NCI-H446 treated with DMSO at 0.1 percent for 48 hours (cell line): ENCODE results near the gene CYB5R3.
"Not testable (repeated sequence)": the region's sequence is repeated elsewhere in the genome, so short reads cannot be mapped to it uniquely, and the experiment has no call there.

Source experiments
- DNase-seq: peaks from one replicate; lab custom pipeline; 2025; lab: John Stamatoyannopoulos, UW

CYB5R3 gene

GRCh38 chr22:42596863-42597530 is 52.2 kb downstream of the CYB5R3 start:
- DNase-seq, result no peak

DNA sequence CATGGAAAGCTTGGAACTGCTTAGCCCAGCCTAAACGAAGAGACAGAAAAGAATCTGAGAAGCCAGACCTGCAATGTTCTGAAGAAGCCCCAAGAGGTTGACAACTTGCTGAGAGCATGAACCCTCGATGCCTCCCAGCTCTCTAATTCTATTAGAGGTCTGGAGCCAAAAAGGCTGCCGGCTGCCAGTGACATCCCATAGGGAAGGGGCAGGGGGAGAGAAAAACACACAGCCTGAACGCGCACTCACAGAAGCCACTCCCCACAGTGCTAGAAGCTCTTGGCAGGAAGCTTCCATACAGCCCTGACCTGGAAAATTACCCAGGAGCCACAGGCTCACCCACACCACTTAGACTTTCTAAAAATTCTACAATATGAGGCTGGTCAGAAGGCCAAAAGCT is 52.9 kb downstream of the CYB5R3 start:
- DNase-seq, result no peak

- DNase-seq, result no peak
Measured at GRCh38 chr22:42595434-42595833, 53.8 kb downstream of the CYB5R3 start.

DNA sequence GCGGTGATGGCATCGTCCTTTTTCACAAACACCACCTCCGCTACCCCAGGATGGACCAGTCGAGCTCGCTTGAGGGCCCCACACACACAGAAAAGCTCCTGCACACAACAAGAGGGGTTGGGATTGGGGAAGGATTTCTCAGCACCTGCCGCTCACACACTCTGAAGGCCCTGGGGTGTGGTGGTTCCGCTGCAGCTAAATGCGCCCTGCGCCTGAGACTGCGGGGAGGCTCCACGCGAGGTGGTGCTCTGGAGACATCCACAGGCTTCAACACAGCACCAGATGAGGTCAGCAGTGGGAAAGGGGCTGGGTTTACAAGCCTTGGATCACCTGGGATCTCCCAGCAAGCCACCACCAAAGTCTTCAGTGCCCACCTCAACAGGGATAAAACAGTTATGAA is 57.2 kb downstream of the CYB5R3 start:
- no peak for DNase-seq

- no peak for DNase-seq
Measured at GRCh38 chr22:42587588-42588175, 61.5 kb downstream of the CYB5R3 start.

DNA sequence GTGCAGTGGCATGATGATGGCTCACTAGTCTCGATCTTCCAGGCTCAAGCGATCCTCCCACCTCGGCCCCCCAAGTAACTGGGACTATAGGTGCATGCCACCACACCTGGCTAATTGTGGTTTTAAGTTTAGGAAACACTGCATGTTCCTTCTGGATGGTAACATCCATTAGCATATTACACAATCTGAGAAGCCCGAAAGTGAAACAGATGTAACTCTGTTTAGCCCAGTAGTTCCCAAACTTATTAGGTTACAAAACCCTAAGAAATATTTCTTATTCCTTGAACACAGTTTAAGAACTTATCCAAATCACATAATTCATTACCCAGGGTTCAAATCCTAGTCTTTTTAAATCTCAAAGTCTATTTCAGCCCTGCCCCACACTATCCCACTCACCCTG is 62.8 kb downstream of the CYB5R3 start:
- DNase-seq, result no peak

- no peak for DNase-seq
Measured at GRCh38 chr22:42585096-42585495, 64.1 kb downstream of the CYB5R3 start.

- no peak for DNase-seq
Measured at GRCh38 chr22:42584364-42584940, 64.7 kb downstream of the CYB5R3 start.

GRCh38 chr22:42582987-42583386 is 66.2 kb downstream of the CYB5R3 start:
- DNase-seq, result no peak

DNA sequence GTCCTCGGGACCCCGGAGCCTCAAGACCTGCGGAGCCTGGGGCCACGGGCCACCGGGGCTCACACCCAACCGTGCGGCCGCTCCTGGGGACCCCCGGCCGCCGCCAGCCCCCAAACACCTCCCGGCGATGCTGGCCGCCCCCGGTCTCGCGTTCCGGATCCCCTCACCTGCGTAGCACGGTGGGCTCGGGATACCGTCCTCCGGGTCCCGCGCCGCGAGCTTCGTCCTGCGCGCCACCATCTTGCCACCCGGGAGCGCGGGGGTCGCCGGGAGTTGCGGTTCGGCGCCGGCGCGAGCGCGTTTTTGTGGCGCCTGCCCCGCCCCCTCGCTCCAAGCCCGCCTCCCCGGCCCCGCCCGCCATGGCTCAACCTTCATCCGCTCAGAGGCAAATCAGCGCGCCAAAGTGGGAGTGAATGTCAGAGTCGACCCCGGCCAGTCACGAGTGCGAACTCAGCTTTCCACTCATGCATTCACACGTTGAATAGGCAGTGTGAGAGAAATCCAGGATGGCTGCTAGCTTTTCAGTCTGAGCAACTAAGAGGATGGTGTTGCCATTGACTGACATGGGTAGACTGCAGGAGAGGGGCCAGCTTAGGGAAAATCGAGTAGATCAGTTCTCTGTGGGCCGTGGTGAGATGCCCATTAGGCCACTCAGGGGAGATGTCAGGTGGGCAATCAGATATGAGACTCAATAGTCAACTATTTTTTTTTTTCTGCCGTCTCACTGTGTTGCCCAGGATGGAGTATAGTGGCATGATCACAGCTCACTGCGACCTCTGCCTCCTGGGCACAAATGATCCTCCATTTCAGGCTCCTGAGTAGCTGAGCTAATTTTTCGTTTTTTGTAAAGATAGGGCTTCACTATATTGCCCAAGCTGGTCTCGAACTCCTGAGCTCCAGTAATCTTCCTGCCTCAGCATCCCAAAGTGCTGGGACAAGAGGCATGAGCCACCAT is 67.2 kb downstream of the CYB5R3 start:
- peak; percentile 34 for DNase-seq

- not testable (repeated sequence) for DNase-seq
Measured at GRCh38 chr22:42581194-42581761, 67.9 kb downstream of the CYB5R3 start.

DNA sequence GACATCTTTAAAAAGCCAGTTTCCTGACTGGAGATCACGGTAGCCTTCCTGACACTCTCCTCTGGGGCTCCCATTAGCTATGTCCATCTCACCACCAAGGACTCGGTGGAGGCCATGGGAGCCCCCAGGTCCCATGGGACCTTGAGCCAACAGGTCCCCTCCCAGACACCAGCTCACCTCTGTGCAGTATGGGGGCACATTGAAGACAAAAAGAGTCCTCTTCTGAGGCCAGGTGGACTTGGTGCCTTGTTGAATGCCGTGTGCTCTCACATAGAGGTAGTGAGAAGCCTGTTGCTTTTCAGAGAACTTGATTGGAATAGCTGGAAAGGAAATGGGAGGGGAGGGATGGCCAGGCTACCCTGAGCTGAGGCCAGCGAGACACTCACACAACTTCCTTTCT is 69.2 kb downstream of the CYB5R3 start:
- DNase-seq, result not testable (repeated sequence)

DNA sequence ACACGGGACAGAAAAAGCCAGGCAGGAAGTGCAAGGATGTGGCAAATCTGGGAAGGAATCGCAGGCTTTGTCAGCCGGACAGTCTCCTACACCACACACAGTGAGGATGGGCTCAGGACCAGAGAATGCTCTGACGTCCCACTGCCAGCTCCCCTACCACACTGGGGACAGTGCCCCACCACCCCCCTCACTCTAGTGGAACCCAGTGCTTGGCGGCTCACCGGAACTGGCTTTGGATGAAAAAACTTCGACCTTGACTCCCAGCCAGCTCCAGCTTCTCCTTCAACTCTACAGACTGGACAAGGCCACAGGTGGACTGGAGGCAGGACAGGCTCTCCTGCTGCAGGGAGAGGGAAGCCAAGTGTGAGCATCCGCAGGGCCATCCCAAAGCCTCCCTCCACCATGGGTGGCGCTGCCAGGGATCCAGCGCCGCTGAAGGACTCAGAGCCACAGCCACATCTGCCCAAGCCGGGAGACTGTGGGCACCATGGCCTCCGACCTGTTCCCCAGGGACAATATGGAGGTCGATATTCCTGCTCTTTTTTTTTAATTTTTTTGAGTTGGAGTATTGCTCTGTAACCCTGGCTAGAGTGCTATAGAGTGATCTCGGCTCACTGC is 71.5 kb downstream of the CYB5R3 start:
- DNase-seq, result no peak

- not testable (repeated sequence) for DNase-seq
Measured at GRCh38 chr22:42577141-42577540, 72.1 kb downstream of the CYB5R3 start.

- DNase-seq, result not testable (repeated sequence)
Measured at GRCh38 chr22:42575996-42576574, 73.1 kb downstream of the CYB5R3 start.

GRCh38 chr22:42574468-42574867 is 74.7 kb downstream of the CYB5R3 start:
- DNase-seq, result not testable (repeated sequence)

GRCh38 chr22:42574046-42574445 is 75.1 kb downstream of the CYB5R3 start:
- not testable (repeated sequence) for DNase-seq

- not testable (repeated sequence) for DNase-seq
Measured at GRCh38 chr22:42571068-42571467, 78.1 kb downstream of the CYB5R3 start.

DNA sequence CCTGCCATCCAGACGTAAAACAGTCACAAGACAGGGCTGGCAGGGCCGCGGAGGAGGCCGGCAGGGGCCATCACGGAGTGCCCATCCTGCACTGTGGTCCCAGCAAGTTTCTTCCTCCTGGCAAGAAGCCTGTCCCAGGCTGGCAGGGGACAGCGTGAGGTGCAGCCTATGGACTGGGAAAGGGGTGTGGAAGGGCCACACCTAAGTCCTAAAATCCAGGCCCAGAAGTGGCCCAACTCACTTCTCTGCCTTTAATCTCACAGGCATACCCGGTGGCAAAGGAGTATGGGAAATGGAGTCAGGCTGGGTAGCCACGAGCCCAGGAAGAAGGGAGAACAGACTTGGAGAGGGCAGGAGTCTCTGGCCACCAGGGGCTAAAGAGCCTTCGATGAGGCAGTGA is 78.6 kb downstream of the CYB5R3 start:
- DNase-seq, result not testable (repeated sequence)

DNA sequence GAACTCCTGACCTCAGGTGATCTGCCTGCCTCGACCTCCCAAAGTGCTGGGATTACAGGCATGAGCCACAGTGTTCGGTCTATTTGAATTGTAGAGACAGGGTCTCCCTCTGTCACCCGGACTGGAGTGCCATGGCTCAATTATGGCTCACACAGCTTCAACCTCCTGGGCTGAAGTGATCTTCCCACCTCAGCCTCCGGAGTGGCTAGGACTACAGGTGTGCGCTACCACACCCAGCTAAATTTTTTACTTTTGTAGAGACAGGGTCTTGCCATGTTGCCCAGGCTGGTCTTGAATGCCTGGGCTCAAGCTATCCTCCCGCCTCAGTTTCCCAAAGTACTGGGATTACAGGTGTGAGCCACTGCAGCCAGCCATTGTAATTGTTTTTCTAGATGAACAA is 81.2 kb downstream of the CYB5R3 start:
- DNase-seq, result not testable (repeated sequence)
